Inferior parietal cortex (tissue), 1 donor: ENCODE data around the gene LCN6.
"Not testable (repeated sequence)": the region's sequence is repeated elsewhere in the genome, so short reads cannot be mapped to it uniquely, and the experiment has no call there.

Experiments used
- DNase-seq: peaks from one replicate; pipeline ENCODE4 v3.0.0-alpha.2; 2016; ENCODE audit errors: extremely low spot score

LCN6 gene

DNA sequence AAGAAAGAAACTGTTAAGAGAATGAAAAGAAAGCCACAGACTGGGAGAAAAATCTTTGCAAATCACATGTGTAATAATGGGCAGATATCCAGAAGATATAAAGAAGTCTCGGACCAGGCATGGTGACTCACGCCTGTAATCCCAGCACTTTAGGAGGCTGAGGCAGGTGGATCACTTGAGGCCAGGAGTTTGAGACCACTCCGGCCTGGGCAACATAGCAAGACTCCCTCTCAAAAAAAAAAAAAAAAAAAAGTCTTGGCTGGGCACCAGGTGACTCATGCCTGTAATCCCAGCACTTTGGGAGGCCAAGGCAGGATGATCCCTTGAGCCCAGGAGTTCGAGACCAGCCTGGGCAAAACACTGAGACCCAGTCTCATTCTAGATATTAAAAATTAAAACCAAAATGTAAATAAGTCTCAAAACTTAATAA is 37.1 kb downstream of the LCN6 start:
- not testable (repeated sequence) for DNase-seq

DNA sequence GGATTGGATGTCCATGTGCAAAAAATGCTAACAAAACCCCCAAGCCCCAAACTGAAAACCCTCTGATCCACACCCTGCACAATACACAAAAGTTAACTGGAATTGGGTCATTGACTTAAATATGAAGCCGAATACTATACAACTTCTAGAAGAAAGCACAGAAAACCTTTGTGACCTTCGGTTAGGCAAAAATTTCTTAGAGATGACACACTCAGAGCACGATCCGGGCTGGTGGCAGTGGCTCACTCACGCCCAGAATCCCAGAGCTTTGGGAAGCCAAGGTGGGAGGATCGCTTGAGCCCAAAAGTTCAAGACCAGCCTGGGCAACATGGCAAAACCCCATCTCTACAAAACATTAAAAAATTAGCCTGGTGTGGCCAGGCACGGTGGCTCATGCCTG is 37.8 kb downstream of the LCN6 start:
- no peak for DNase-seq

- DNase-seq: no peak
Observed at GRCh38 chr9:136709454-136710109, 38.7 kb downstream of the LCN6 start.

GRCh38 chr9:136707849-136708517 is 40.3 kb downstream of the LCN6 start:
- DNase-seq: no peak

GRCh38 chr9:136707011-136707410 is 41.3 kb downstream of the LCN6 start:
- DNase-seq: no peak

- no peak for DNase-seq
Observed at GRCh38 chr9:136705564-136705963, 42.8 kb downstream of the LCN6 start.

DNA sequence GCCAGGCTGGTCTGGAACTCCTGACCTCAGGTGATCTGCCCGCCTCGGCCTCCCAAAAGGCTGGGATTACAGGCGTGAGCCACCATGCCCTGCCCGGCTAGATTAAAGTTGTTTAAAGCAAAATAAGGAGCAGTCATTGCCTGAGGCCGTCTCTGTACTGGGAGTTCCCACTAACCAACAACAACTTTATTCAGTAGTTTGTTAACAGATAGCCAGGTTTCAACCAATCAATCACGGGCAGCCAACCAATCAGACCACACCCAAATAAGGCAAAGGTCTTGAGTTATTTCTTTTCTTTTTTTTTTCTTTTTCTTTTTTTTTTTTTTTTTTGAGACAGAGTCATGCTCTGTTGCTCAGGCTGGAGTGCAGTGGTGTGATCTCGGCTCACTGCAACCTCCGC is 43.6 kb downstream of the LCN6 start:
- not testable (repeated sequence) for DNase-seq

GRCh38 chr9:136703276-136703860 is 45.0 kb downstream of the LCN6 start:
- no peak for DNase-seq

GRCh38 chr9:136701668-136702053 is 46.7 kb downstream of the LCN6 start:
- DNase-seq: no peak

- no peak for DNase-seq
Observed at GRCh38 chr9:136700959-136701667, 47.2 kb downstream of the LCN6 start.

- DNase-seq: no peak
Observed at GRCh38 chr9:136700304-136700703, 48.0 kb downstream of the LCN6 start.

DNA sequence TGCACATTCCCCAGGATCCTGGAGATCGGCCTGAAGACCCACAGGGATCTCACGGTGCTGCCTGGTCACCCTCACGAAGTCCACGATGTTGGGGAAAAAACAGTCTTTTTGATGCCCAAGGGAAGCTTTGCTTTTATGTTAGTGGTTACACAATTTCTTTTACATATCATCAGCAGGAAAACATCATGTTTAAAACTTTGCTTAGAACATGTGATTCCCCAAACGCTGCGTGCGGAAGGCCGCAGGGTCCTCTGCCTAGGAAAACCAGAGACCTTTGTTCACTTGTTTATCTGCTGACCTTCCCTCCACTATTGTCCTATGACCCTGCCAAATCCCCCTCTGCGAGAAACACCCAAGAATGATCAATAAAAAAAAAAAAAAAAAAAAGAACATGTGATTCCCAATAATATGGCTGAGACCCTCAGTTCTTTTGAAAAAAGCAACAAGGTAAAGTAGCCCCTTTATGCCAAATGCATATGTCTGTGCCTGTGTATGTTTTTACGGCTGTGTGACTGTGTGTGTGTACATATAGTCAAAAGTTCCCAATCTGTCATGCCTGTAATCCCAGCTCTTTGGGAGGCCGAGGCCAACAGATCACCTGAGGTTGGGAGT is 49.6 kb downstream of the LCN6 start:
- DNase-seq: no peak

- DNase-seq: no peak
Observed at GRCh38 chr9:136697821-136698526, 50.4 kb downstream of the LCN6 start.

DNA sequence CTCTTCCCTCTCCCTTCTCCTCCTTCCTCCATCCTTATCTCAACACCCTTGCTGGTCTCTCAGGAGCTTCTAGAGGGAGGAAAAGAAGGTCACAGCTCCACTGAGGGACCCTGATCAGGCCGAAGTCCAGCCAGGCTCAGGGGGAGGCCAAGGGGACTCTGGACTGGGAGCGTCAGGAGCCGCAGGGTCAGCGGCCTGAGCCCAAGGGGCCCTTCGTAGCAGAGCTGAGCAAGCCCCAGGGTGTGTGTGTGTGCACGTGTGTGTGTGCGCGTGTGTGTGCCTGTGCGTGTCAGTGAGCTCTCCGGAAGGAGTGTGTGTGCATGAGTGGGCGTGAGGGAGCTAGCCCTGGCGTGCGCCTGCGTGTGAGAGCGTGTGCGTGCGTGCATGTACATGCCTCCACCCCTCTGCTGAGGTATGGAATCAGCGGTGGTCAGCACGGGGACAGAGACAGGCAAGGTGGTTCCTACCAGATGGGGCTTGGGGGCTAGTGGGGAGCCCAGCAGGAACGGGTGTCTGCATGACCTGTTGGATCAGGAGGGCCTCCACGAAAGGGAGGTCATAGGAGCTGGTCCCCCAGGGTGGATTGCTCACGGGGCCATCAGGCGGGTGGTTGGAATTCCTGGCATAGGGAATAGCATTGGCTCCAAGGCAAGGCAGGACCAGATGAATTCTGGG is 51.0 kb downstream of the LCN6 start:
- no peak for DNase-seq

GRCh38 chr9:136696502-136696901 is 51.8 kb downstream of the LCN6 start:
- no peak for DNase-seq

- no peak for DNase-seq
Observed at GRCh38 chr9:136695955-136696354, 52.4 kb downstream of the LCN6 start.

DNA sequence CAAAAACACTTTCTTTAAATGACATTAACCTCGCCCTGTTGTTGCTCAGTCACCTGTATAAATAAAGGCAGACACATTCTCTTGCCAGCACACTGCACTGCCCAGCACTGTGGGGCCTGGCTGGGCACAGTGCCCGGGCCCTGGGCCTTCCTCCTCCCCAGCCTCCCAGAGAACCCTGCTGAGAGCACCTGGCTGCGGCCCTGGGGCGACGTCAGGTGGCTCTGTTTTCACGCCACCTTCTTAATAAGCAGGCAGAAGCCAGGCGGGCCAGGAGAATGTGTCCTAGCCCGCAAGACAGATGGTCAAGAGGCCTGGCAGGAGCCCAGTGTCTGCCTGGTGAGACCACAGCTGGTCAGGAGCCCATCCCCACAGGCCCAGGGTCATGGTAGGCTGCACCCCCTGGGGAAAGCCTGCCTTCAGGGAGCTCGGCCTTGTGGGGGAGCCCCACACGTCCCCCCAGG is 52.9 kb downstream of the LCN6 start:
- no peak for DNase-seq

GRCh38 chr9:136694872-136695247 is 53.5 kb downstream of the LCN6 start:
- DNase-seq: no peak

DNA sequence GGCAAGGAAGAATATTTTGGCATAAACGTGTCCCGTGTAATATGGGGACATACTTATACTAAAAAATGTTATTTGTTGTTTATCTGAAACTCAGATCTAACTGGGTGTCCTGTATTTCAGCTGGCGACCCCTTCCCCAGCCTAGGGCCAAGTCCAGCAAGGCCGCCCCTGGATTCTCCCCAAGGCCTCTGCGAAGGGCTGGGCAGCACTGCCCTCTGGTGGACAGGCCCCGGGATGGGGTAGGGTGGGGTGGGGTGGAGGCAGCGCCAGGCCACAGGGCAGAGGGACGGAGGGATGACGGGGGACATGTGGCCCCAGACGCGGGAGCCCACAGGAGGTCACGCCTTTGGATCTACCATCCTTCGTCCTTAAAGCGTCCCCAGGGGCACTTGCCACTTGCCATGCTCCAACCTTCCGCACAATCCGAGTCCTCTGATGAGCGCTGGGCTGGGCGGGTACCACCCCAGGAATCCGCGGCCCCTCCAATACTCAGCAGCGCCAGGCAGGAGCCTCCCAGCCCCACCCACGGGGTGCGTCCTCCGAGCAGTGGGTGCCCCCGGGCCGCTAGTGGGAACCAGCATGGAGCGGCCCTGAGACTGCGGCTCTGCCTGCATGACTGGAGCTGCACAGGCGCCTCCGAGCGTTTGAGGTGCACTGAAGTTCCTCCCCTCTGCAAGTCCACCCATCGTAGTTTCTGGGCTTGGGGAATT is 54.0 kb downstream of the LCN6 start:
- DNase-seq: no peak
